Esophagus muscularis mucosa (tissue), 4 donors: Measurements from ENCODE around the gene BRSK1. TPM values are rescaled to one million over a fixed set of nuclear protein-coding genes. Genes with fewer than 3 reads are reported as not detected.

ENCODE experiments used
- DNase-seq: peaks from one replicate; pipeline ENCODE4 v3.0.0-alpha.2; 2017; ENCODE audit errors: extremely low spot score
- H3K27ac ChIP-seq, 4 donors: fragments of 200-600 bp; sonication (generic); replicated peaks in 1 of 4; 1 replicate in 3 of 4; 2 replicates in 1 of 4; pipeline ENCODE4 v1.5.1; 2016 to 2019; ENCODE audit warnings: mild to moderate bottlenecking in 1 of 4
- H3K27me3 ChIP-seq, 4 donors: fragments of 200-600 bp; sonication (generic); one replicate each; pipeline versions ENCODE4 v1.5.1 to v1.6.0; 2016 to 2019
- H3K36me3 ChIP-seq, 4 donors: fragments of 200-600 bp; sonication (generic); one replicate each; pipeline ENCODE4 v1.5.1; 2016 to 2019
- H3K4me1 ChIP-seq, 4 donors: fragments of 200-600 bp; sonication (generic); one replicate each; pipeline ENCODE4 v1.5.1; 2016 to 2019
- H3K4me3 ChIP-seq, 4 donors: fragments of 200-600 bp; sonication (generic); 1 replicate in 2 of 4; 2 replicates in 2 of 4; pipeline ENCODE4 v1.5.1; 2016 to 2019; ENCODE audit warnings: mild to moderate bottlenecking in 4 of 4, moderate library complexity in 1 of 4
- H3K9me3 ChIP-seq, 4 donors: fragments of 200-600 bp; sonication (generic); 1 replicate in 3 of 4; 2 replicates in 1 of 4; pipeline ENCODE4 v1.5.1; 2016 to 2019
- EP300 ChIP-seq: sonication (generic); formaldehyde crosslinking; IDR thresholded peaks from one replicate; pipeline ENCODE4 v1.6.1; 2017; ENCODE audit warnings: antibody characterized with exemption
- POLR2A ChIP-seq: fragments of 450-650 bp; IDR thresholded peaks from one replicate; pipeline ENCODE4 v1.6.1; 2017; ENCODE audit warnings: antibody characterized with exemption, moderate library complexity, mild to moderate bottlenecking, low read depth
- POLR2AphosphoS5 ChIP-seq, 2 donors: sonication (generic); formaldehyde crosslinking; IDR thresholded peaks; one replicate each; pipeline ENCODE4 v1.6.1; 2017; ENCODE audit warnings: antibody characterized with exemption in 2 of 2
- WGBS: methylation state at CpG from one replicate; pipeline ENCODE4 v1.1.5; 2018; 5-methylcytosine and 5-hydroxymethylcytosine counted together
- intact Hi-C: fragments of 100-400 bp; cut with DNase I; formaldehyde crosslinking; loops from one replicate; pipeline ENCODE4 v1.15.1; 2023
- total RNA-seq, 4 donors: library from RNA; depleted of rRNA; stranded (reverse); fragments of >200 nt; gene quantifications; one replicate each; pipeline versions ENCODE4 v1.1.0 to v1.2.1, GENCODE V29; 2016
- TF ChIP-seq, protein P1 (sequence below), 3 experiments: fragments of 200-600 bp in 2 of 3; fragments of 450-650 bp in 1 of 3; sonication (generic) in 2 of 3; IDR thresholded peaks; one replicate each; pipeline ENCODE4 v1.5.1; 2017 to 2019; ENCODE audit warnings: antibody characterized with exemption in 3 of 3, mild to moderate bottlenecking in 2 of 3, moderate library complexity in 1 of 3

The BRSK1 gene
- total RNA-seq, 4 donors from 2014 or later = 3.3 to 16.9 (median 6.7) TPM

DNA sequence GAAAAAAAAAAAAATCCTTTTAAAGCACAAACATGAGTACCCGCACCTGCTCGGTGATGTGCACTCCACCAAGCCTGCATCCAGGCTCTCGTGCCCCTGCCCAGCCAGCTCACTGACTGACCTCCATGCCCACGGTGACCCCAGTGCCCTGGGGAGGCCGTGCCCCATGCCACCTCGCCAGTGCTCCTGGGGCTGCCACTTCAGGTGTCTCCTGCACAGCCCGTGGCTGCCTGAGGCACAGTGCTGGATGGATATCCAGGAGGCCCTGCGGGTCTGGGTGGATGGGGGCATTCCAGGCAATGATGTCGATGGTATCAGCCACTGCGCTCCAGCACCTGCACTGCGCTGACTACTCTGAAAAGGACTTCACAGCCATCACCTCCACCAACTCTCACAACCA lies 34.0 kb upstream of the BRSK1 start:
- no peaks in the 10 kb centered on the region for H3K9me3 ChIP-seq
- no peaks in the 10 kb centered on the region for H3K27me3 ChIP-seq
- no peak overlapping the region for H3K4me3 ChIP-seq
- 97% methylated on average over 6 of the region's 11 CpGs for WGBS
- H3K27ac ChIP-seq = no peak overlapping the region
- H3K36me3 ChIP-seq = peaks cover 9 to 38% (median 27%) of the 10 kb centered on the region in 4 donors
- H3K4me1 ChIP-seq = peaks cover 54 to 82% (median 72%) of the 10 kb centered on the region in 4 donors
- intact Hi-C loops = no loop called here
- DNase-seq = no peak
- no peak for TF ChIP-seq EP300
- no peak for TF ChIP-seq POLR2AphosphoS5 (IDR thresholded peaks at IDR 0.05)
- TF ChIP-seq, protein P1, sequence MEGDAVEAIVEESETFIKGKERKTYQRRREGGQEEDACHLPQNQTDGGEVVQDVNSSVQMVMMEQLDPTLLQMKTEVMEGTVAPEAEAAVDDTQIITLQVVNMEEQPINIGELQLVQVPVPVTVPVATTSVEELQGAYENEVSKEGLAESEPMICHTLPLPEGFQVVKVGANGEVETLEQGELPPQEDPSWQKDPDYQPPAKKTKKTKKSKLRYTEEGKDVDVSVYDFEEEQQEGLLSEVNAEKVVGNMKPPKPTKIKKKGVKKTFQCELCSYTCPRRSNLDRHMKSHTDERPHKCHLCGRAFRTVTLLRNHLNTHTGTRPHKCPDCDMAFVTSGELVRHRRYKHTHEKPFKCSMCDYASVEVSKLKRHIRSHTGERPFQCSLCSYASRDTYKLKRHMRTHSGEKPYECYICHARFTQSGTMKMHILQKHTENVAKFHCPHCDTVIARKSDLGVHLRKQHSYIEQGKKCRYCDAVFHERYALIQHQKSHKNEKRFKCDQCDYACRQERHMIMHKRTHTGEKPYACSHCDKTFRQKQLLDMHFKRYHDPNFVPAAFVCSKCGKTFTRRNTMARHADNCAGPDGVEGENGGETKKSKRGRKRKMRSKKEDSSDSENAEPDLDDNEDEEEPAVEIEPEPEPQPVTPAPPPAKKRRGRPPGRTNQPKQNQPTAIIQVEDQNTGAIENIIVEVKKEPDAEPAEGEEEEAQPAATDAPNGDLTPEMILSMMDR (IDR thresholded peaks at IDR 0.05) = no peak
- no peak for TF ChIP-seq POLR2A

GRCh38 chr19:55250262-55251036 lies 33.3 kb upstream of the BRSK1 start:
- no peak for TF ChIP-seq EP300
- no peak for TF ChIP-seq POLR2A
- TF ChIP-seq POLR2AphosphoS5 (IDR thresholded peaks at IDR 0.05) = no peak
- TF ChIP-seq, protein P1 (IDR thresholded peaks at IDR 0.05) = no peak
- H3K36me3 ChIP-seq = peaks cover 5 to 32% (median 21%) of the 10 kb centered on the region in 4 donors
- intact Hi-C loops = no loop called here
- H3K9me3 ChIP-seq = no peaks in the 10 kb centered on the region
- H3K4me3 ChIP-seq = no peak overlapping the region
- no peaks in the 10 kb centered on the region for H3K27me3 ChIP-seq
- 93% methylated on average over 11 of the region's 18 CpGs for whole genome bisulfite sequencing
- no peak for DNase-seq
- H3K27ac ChIP-seq = no peak overlapping the region
- peaks cover 59 to 88% (median 78%) of the 10 kb centered on the region in 4 donors for H3K4me1 ChIP-seq

DNA sequence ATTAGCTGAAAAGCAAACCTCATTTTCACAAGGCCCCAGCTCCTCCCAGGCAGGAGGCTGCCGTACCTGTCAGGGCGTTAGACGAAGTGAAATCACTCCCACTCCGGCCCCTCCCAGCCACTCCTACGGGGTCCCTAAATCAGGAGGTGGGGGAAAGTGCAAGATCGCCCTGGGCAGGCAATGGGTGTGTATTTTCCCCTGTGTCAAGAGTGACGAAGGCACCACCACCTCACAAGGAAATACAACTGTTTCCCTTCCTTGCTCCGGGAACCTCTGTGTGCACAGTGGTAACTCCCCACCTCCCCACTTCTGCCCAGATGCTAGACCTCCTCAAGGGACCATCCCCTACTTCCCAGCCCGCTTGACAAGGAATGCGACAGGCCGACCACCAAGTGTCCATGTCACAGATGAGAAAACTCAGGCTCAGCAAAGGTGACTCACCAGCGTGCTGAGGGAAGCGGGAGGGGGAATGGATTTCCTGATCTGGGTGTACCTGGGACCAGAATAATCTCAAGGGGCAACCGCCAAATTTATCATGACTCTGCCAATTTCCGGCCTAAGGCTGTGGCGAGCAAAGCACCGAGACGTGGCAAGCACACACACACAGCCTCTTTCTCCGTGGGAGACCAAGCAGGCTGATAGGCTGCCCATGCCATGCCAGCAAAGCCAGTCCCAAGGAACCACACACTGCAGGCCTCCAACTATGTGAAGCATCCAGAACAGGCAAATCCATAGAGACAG lies 32.3 kb upstream of the BRSK1 start:
- intact Hi-C loops = no loop called here
- Histone ChIP-seq H3K4me3 (no peak overlapping the region), H3K27me3 (no peaks in the 10 kb centered on the region), H3K9me3 (no peaks in the 10 kb centered on the region), H3K27ac (no peak overlapping the region), H3K36me3 (peaks cover 3 to 21% (median 10%) of the 10 kb centered on the region in 4 donors), H3K4me1 (peaks cover 70 to 99% (median 89%) of the 10 kb centered on the region in 4 donors)
- TF ChIP-seq POLR2A = no peak
- TF ChIP-seq, protein P1 (IDR thresholded peaks at IDR 0.05) = no peak
- TF ChIP-seq EP300 = no peak
- no peak for TF ChIP-seq POLR2AphosphoS5 (IDR thresholded peaks at IDR 0.05)
- 59% methylated on average over 19 of the region's 19 CpGs for WGBS
- no peak for DNase-seq

DNA sequence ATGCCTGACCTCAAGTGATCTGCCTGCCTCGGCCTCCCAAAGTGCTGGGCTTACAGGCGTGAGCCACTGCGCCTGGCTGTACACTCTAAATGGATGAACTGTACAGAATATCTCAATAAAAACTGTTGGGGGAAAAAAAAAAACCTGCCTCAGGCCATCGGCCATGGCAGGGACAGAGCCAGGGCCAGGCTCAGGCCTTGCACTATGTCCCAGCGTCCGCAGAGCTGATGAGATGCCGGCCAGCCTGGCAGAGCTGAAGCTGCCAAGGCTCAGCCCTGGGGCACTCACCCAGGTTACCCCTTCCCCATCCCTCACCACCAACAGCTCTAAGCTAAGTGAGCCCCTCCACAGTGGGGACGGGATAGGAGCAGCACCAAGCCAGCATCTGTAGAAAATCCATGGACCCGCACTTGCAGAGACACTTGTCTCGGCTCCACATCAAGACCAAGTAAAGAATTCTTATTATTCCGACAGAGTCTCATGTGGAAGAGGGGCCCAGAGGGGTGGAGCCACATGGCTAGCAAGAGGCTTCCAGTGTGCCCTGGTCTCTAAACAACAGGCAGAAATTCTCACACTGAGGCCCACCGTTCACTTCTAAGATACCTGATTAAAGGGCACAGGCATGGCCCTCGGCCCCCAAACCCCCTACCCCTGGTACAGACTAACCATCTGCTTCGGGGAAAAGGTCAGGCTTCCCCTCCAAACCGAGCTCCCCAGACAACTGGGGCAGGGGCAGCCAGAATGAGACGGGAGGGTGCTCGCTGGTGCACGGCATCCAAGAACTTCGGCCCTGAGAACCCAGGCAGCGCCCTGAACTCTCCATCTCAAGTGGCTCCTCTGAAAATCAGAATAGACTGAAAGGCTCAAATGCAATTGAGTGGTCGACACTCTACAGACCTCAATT lies 30.8 kb upstream of the BRSK1 start:
- 80% methylated on average over 20 of the region's 21 CpGs for WGBS
- peak overlapping the region in 1 of 4 donors; percentile 25 for H3K27ac ChIP-seq
- no peak for DNase-seq
- H3K4me3 ChIP-seq = no peak overlapping the region
- H3K4me1 ChIP-seq = peaks cover 72 to 99% (median 92%) of the 10 kb centered on the region in 4 donors
- H3K9me3 ChIP-seq = no peaks in the 10 kb centered on the region
- TF ChIP-seq, protein P1 (IDR thresholded peaks at IDR 0.05) = no peak
- no peak for TF ChIP-seq POLR2A
- no peak for TF ChIP-seq POLR2AphosphoS5 (IDR thresholded peaks at IDR 0.05)
- no peak for TF ChIP-seq EP300
- no peaks in the 10 kb centered on the region for H3K27me3 ChIP-seq
- intact Hi-C loops = no loop called here
- peaks cover 0 to 14% (median 4%) of the 10 kb centered on the region in 4 donors for H3K36me3 ChIP-seq
